ENCODE results near the gene ROPN1L.

- no peak for TF ChIP-seq CTCF (conservative IDR thresholded peaks at IDR 0.05; ENCODE audit: low read depth, low read length)
- TF ChIP-seq EZH2 (IDR thresholded peaks at IDR 0.05; ENCODE audit: borderline replicate concordance, low read depth, low read length, poor library complexity, severe bottlenecking) = no peak
Measured at GRCh38 chr5:10484774-10485141, 43.1 kb downstream of the ROPN1L start.

Data from A673 (cell line).